Spleen (tissue), 7 donors: ENCODE results near the gene TMC6.

Source experiments
- CTCF ChIP-seq, 11 experiments: fragments of 200-600 bp in 7 of 11; fragments of 450-650 bp in 4 of 11; sonication (generic) in 4 of 11; IDR thresholded peaks in 8 of 11; conservative IDR thresholded peaks in 3 of 11; 1 replicate in 7 of 11; 2 replicates in 4 of 11; pipeline versions ENCODE4 v1.4.0 to v1.8.0; 2016 to 2021; ENCODE audit warnings: antibody characterized with exemption in 11 of 11, inconsistent platforms in 4 of 11, mild to moderate bottlenecking in 1 of 11
- POLR2AphosphoS5 ChIP-seq, 3 donors: sonication (generic); formaldehyde crosslinking; IDR thresholded peaks; one replicate each; pipeline ENCODE4 v1.5.1; 2017; ENCODE audit warnings: antibody characterized with exemption in 3 of 3
- donor health status: DM: no; HTN: no; CAD: no; lungs with moderate emphysema.
- donor health status: DM: no; HTN: no; CAD: no.
- donor health status: DM: no; HTN: no; CAD: no.

- no peak for TF ChIP-seq CTCF (IDR thresholded peaks at IDR 0.05 in 8 of 11, conservative IDR thresholded peaks at IDR 0.05 in 3 of 11)
- no peak for TF ChIP-seq POLR2AphosphoS5 (IDR thresholded peaks at IDR 0.05)
Measured at GRCh38 chr17:78163881-78164747, 35.6 kb upstream of the TMC6 start.
